Panc1 (cell line): Measurements from ENCODE around the gene PARG. TPM values are rescaled to one million over a fixed set of nuclear protein-coding genes. Genes with fewer than 3 reads are reported as not detected.

Experiments used
- ATAC-seq: fragments of 200-7000 bp; cut with Tn5 transposase; 2 replicates; pipeline ENCODE4 v1.9.1; 2020; ENCODE audit warnings: mild to moderate bottlenecking, moderate library complexity
- BruUV-seq: library from RNA; stranded (reverse); fragments of 400-500 nt; replicated peaks from 2 replicates; lab custom pipeline; 2021; lab: Mats Ljungman, UMichigan
- CTCF ChIA-PET: fragments of 300-600 bp; sonication (Branson Sonifier 250); formaldehyde crosslinking; loops from one replicate; lab custom pipeline; 2022; ENCODE audit warnings: antibody characterized with exemption; lab: Charles Lee
- POLR2A ChIA-PET: fragments of 300-600 bp; sonication (Branson Sonifier 250); formaldehyde crosslinking; loops from one replicate; lab custom pipeline; 2022; ENCODE audit warnings: antibody characterized with exemption; lab: Charles Lee
- DNase-seq: peaks from one replicate; pipeline ENCODE4 v3.0.0-alpha.2; 2010; ENCODE audit warnings: low read depth, low spot score
- H3K27ac ChIP-seq: 2 replicates; pipeline ENCODE4 v1.5.1; 2011; ENCODE audit warnings: mild to moderate bottlenecking, low read length, inconsistent platforms
- H3K27me3 ChIP-seq: fragments of 200-500 bp; sonication (Bioruptor generic); 2 replicates; pipeline ENCODE4 v1.6.0; 2014; ENCODE audit warnings: low read length, inconsistent platforms; ENCODE audit not compliant: control insufficient read depth, insufficient read depth
- H3K36me3 ChIP-seq: fragments of 200-500 bp; sonication (Bioruptor generic); 2 replicates; pipeline ENCODE4 v1.5.1; 2014; ENCODE audit warnings: inconsistent platforms, mild to moderate bottlenecking, low read length, moderate library complexity; ENCODE audit not compliant: control insufficient read depth, insufficient read depth
- H3K4me1 ChIP-seq: 2 replicates; pipeline ENCODE4 v1.5.1; 2011; ENCODE audit warnings: inconsistent platforms, mild to moderate bottlenecking, low read length, moderate library complexity; ENCODE audit not compliant: control insufficient read depth, insufficient read depth
- H3K4me3 ChIP-seq, 2 experiments: 2 replicates each; pipeline ENCODE4 v1.5.1; 2011 to 2012; ENCODE audit warnings: low read depth in 2 of 2, low read length in 2 of 2, mild to moderate bottlenecking in 2 of 2, inconsistent platforms in 1 of 2, moderate library complexity in 1 of 2
- H3K9me3 ChIP-seq: fragments of 200-500 bp; sonication (Bioruptor generic); 2 replicates; pipeline ENCODE4 v1.5.1; 2014; ENCODE audit warnings: low read depth, mild to moderate bottlenecking, inconsistent platforms, low read length, moderate library complexity; ENCODE audit not compliant: control insufficient read depth, insufficient read depth
- CTCF ChIP-seq: fragments of 450-650 bp; IDR thresholded peaks from 2 replicates; pipeline ENCODE4 v1.5.1; 2017; ENCODE audit warnings: mild to moderate bottlenecking
- POLR2AphosphoS5 ChIP-seq: IDR thresholded peaks from 2 replicates; pipeline ENCODE4 v1.6.1; 2012; ENCODE audit warnings: mild to moderate bottlenecking, low read depth, low read length, moderate library complexity
- REST ChIP-seq, 2 experiments: IDR thresholded peaks; 2 replicates each; pipeline ENCODE4 v1.6.1; 2011 to 2012; ENCODE audit warnings: low read depth in 2 of 2, control low read depth in 1 of 2, low read length in 1 of 2, mild to moderate bottlenecking in 1 of 2, moderate library complexity in 1 of 2; ENCODE audit not compliant: insufficient read depth in 1 of 2
- SIN3A ChIP-seq: IDR thresholded peaks from 2 replicates; pipeline ENCODE4 v1.6.1; 2012; ENCODE audit warnings: low read depth, mild to moderate bottlenecking, low read length, moderate library complexity, borderline replicate concordance; ENCODE audit not compliant: insufficient read depth
- TCF7L2 ChIP-seq: IDR thresholded peaks from 2 replicates; pipeline ENCODE4 v1.6.1; 2011; ENCODE audit warnings: mild to moderate bottlenecking, low read depth, low read length, inconsistent platforms
- in situ Hi-C: cut with HindIII; loops from 2 replicates; pipeline ENCODE4 v1.10.0; 2016; ENCODE audit warnings: low sequenced_read_pairs, low pct_unique_long_range_greater_than_20kb
- intact Hi-C: fragments of 100-400 bp; cut with micrococcal nuclease; formaldehyde crosslinking; loops from one replicate; pipeline ENCODE4 v1.10.0; 2022; ENCODE audit not compliant: unreplicated experiment
- total RNA-seq: library from RNA; stranded (reverse); gene quantifications from one replicate; pipeline ENCODE4 v1.2.1, GENCODE V29; 2021; ENCODE audit not compliant: unreplicated experiment

Gene PARG
- total RNA-seq, 1 experiment from 2014 or later = 39.9 TPM

GRCh38 chr10:49778197-49778596 lies 163.6 kb downstream of the PARG start:
- in situ Hi-C loops = no loop called here
- CTCF ChIA-PET = no interaction called here

GRCh38 chr10:49776851-49777250 lies 165.0 kb downstream of the PARG start:
- no peaks in the 10 kb centered on the region for H3K4me1 ChIP-seq
- intact Hi-C loops (no loop called here), in situ Hi-C loops (no loop called here)
- no peak for TF ChIP-seq SIN3A
- no peak for TF ChIP-seq REST (IDR thresholded peaks at IDR 0.05; ENCODE audit: insufficient read depth in 1 of 2, low read depth in 2 of 2, low read length in 1 of 2)
- TF ChIP-seq POLR2AphosphoS5 = no peak
- TF ChIP-seq CTCF = no peak
- TF ChIP-seq TCF7L2 = no peak
- no peaks in the 10 kb centered on the region for H3K9me3 ChIP-seq
- BruUV-seq = no TSS peak
- no peaks in the 10 kb centered on the region for H3K36me3 ChIP-seq
- no peak overlapping the region for H3K27ac ChIP-seq
- ChIA-PET CTCF (no interaction called here), POLR2A (interaction anchor here (0.5 kb wide), 1 partner anchor 394 kb away, joined by 3 read pairs; no protein-coding TSS in a partner anchor)
- ATAC-seq (no peak), DNase-seq (no peak)
- peaks cover 5% of the 10 kb centered on the region; the same call in 1 of the 2 replicates for H3K27me3 ChIP-seq
- H3K4me3 ChIP-seq = no peak overlapping the region

More at GRCh38 chr10:49778197-49778596, 163.6 kb downstream of the PARG start:
- POLR2A ChIA-PET = no interaction called here
- H3K4me3 ChIP-seq = no peak overlapping the region
- no peak for ATAC-seq
- H3K27ac ChIP-seq = no peak overlapping the region
- H3K27me3 ChIP-seq = peaks cover 5% of the 10 kb centered on the region; the same call in 1 of the 2 replicates
- no peaks in the 10 kb centered on the region for H3K9me3 ChIP-seq
- no TSS peak for BruUV-seq
- intact Hi-C loops = no loop called here
- no peaks in the 10 kb centered on the region for H3K36me3 ChIP-seq
- no peak for DNase-seq
- TF ChIP-seq CTCF = no peak
- no peak for TF ChIP-seq SIN3A
- TF ChIP-seq POLR2AphosphoS5 = no peak
- TF ChIP-seq TCF7L2 = no peak
- no peak for TF ChIP-seq REST (IDR thresholded peaks at IDR 0.05; ENCODE audit: insufficient read depth in 1 of 2, low read depth in 2 of 2, low read length in 1 of 2)
- H3K4me1 ChIP-seq = no peaks in the 10 kb centered on the region
